ENCODE measurements around the gene CCP110.

- TF ChIP-seq CTCF (IDR thresholded peaks at IDR 0.05) (no peak), POLR2A (IDR thresholded peaks at IDR 0.05) (no peak)
Measured at GRCh38 chr16:19522760-19523159, 982 bp upstream of the CCP110 start.
